GM12878 (cell line): ENCODE data around the gene CALHM3. TPM values are rescaled to one million over a fixed set of nuclear protein-coding genes. Genes with fewer than 3 reads are reported as not detected.

ENCODE experiments used
- ATAC-seq: fragments of 200-7000 bp; cut with Tn5 transposase; 3 replicates; pipeline ENCODE4 v1.9.1; 2020; ENCODE audit warnings: mild to moderate bottlenecking, moderate library complexity
- BruUV-seq: library from RNA; stranded (reverse); fragments of 400-500 nt; replicated peaks from 2 replicates; lab custom pipeline; 2021; lab: Mats Ljungman, UMichigan
- CTCF ChIA-PET: fragments of 300-600 bp; sonication (Branson Sonifier 250); formaldehyde crosslinking; extraction: SDS; loops from one replicate; lab custom pipeline; 2021; ENCODE audit warnings: inconsistent platforms; lab: Yijun Ruan, JAX
- POLR2A ChIA-PET: fragments of 350-600 bp; formaldehyde crosslinking; extraction: SDS; loops from one replicate; lab custom pipeline; 2021; ENCODE audit warnings: inconsistent platforms; lab: Charles Lee
- RAD21 ChIA-PET: fragments of 300-600 bp; sonication (Branson Sonifier 250); formaldehyde crosslinking; loops from one replicate; lab custom pipeline; 2023; ENCODE audit warnings: antibody characterized with exemption; ENCODE audit not compliant: unreplicated experiment; lab: Charles Lee
- SMC1A ChIA-PET: fragments of 300-600 bp; sonication (Branson Sonifier 250); formaldehyde crosslinking; loops from one replicate; lab custom pipeline; 2023; ENCODE audit not compliant: unreplicated experiment, uncharacterized antibody; lab: Charles Lee
- DNase-seq: peaks from one replicate; pipeline ENCODE4 v3.0.0-alpha.2; 2011; ENCODE audit warnings: low read depth, low spot score
- FAIRE-seq: peaks from 3 replicates; lab custom pipeline; 2011; peaks lifted over from hg19 to GRCh38; lab: Jason Lieb, UNC
- H2AFZ ChIP-seq: 2 replicates; pipeline ENCODE4 v1.6.0; 2011; ENCODE audit warnings: low read depth, low read length, control low read depth; ENCODE audit not compliant: control insufficient read depth
- H3K27ac ChIP-seq: 2 replicates; pipeline ENCODE4 v1.5.1; 2011; ENCODE audit warnings: control low read depth; ENCODE audit not compliant: control insufficient read depth, insufficient read depth
- H3K27me3 ChIP-seq, 2 experiments: replicated peaks in 1 of 2; 2 replicates each; pipeline versions ENCODE4 v1.6.0 to v1.6.1; 2011; ENCODE audit warnings: low read length in 1 of 2; ENCODE audit not compliant: control insufficient read depth in 2 of 2, insufficient read depth in 2 of 2
- H3K36me3 ChIP-seq, 2 experiments: 2 replicates each; pipeline ENCODE4 v1.5.1; 2011; ENCODE audit warnings: low read length in 1 of 2; ENCODE audit not compliant: control insufficient read depth in 2 of 2, insufficient read depth in 2 of 2
- H3K4me1 ChIP-seq: 2 replicates; pipeline ENCODE4 v1.6.1; 2011; ENCODE audit warnings: mild to moderate bottlenecking, low read length, moderate library complexity, mixed read lengths; ENCODE audit not compliant: control insufficient read depth, insufficient read depth
- H3K4me2 ChIP-seq: 2 replicates; pipeline ENCODE4 v1.6.0; 2011; ENCODE audit warnings: control low read depth; ENCODE audit not compliant: control insufficient read depth, insufficient read depth
- H3K4me3 ChIP-seq: fragments of 200-600 bp; sonication (generic); 2 replicates; pipeline ENCODE4 v1.5.1; 2016
- H3K79me2 ChIP-seq: 2 replicates; pipeline ENCODE4 v1.6.0; 2011; ENCODE audit warnings: low read length; ENCODE audit not compliant: control insufficient read depth, insufficient read depth
- H3K9ac ChIP-seq: 2 replicates; pipeline ENCODE4 v1.8.0; 2011; ENCODE audit warnings: low read length, control low read depth, mixed read lengths; ENCODE audit not compliant: control insufficient read depth, insufficient read depth
- H3K9me3 ChIP-seq: replicated peaks from 3 replicates; pipeline ENCODE4 v1.5.1; 2011; ENCODE audit warnings: mild to moderate bottlenecking, low read length; ENCODE audit not compliant: control insufficient read depth, insufficient read depth
- H4K20me1 ChIP-seq: 2 replicates; pipeline ENCODE4 v1.6.0; 2011; ENCODE audit not compliant: control insufficient read depth, insufficient read depth
- ATF3 ChIP-seq: IDR thresholded peaks from 2 replicates; pipeline ENCODE4 v1.6.1; 2011; ENCODE audit warnings: low read depth, mild to moderate bottlenecking, low read length, moderate library complexity, borderline replicate concordance; ENCODE audit errors: extremely low read depth
- ATF7 ChIP-seq: fragments of 450-650 bp; IDR thresholded peaks from 2 replicates; pipeline ENCODE4 v1.6.1; 2016; ENCODE audit warnings: low read depth, mild to moderate bottlenecking
- BRCA1 ChIP-seq: IDR thresholded peaks from 2 replicates; pipeline ENCODE4 v1.6.1; 2011; ENCODE audit warnings: low read depth, low read length, improper control_type of control experiment
- CHD2 ChIP-seq: IDR thresholded peaks from 2 replicates; pipeline ENCODE4 v1.6.1; 2011; ENCODE audit warnings: low read depth, low read length, improper control_type of control experiment, borderline replicate concordance
- CREM ChIP-seq: IDR thresholded peaks from 2 replicates; pipeline ENCODE4 v1.6.1; 2014; ENCODE audit warnings: antibody characterized with exemption, low read depth
- E2F4 ChIP-seq: IDR thresholded peaks from 2 replicates; pipeline ENCODE4 v1.6.1; 2012; ENCODE audit warnings: low read depth, low read length, improper control_type of control experiment
- EP300 ChIP-seq, 2 experiments: fragments of 150-350 bp in 1 of 2; IDR thresholded peaks; 2 replicates each; pipeline ENCODE4 v1.6.1; 2011 to 2012; ENCODE audit warnings: low read depth in 2 of 2, low read length in 2 of 2, borderline replicate concordance in 1 of 2, improper control_type of control experiment in 1 of 2, inconsistent platforms in 1 of 2; ENCODE audit not compliant: control insufficient read depth in 1 of 2
- NKRF ChIP-seq: fragments of 450-650 bp; conservative IDR thresholded peaks from 2 replicates; pipeline ENCODE4 v1.6.1; 2017; ENCODE audit warnings: mild to moderate bottlenecking, moderate library complexity
- RAD51 ChIP-seq: fragments of 450-650 bp; IDR thresholded peaks from 2 replicates; pipeline ENCODE4 v1.6.1; 2016; ENCODE audit warnings: moderate library complexity, mild to moderate bottlenecking, inconsistent platforms
- TAF1 ChIP-seq: IDR thresholded peaks from 2 replicates; pipeline ENCODE4 v1.6.1; 2011; ENCODE audit warnings: mild to moderate bottlenecking, low read depth, low read length, borderline replicate concordance
- ZZZ3 ChIP-seq: IDR thresholded peaks from 2 replicates; pipeline ENCODE4 v1.6.1; 2011; ENCODE audit warnings: low read depth; ENCODE audit not compliant: control insufficient read depth, insufficient read length
- WGBS: methylation state at CpG from one replicate; pipeline ENCODE4 v1.1.6; 2016; ENCODE audit warnings: low lambda C conversion rate; ENCODE audit not compliant: insufficient replicate concordance, insufficient coverage; ENCODE audit errors: missing lambda C conversion rate; 5-methylcytosine and 5-hydroxymethylcytosine counted together
- in situ Hi-C: fragments of 300-500 bp; cut with MboI; formaldehyde crosslinking; loops from 9 replicates; pipeline ENCODE4 v1.14.3; 2018; ENCODE audit warnings: mixed read lengths
- intact Hi-C: fragments of 100-400 bp; cut with micrococcal nuclease; formaldehyde crosslinking; loops from one replicate; pipeline ENCODE4 v1.14.2; 2022; ENCODE audit not compliant: unreplicated experiment
- polyA plus RNA-seq, 11 experiments: library from polyadenylated mRNA; depleted of rRNA in 4 of 11; unstranded in 6 of 11; stranded (reverse) in 5 of 11; fragments of >200 nt; fragmentation: Nextera tagmentation in 4 of 11; fragmentation: Illumina TruSeq in 1 of 11; extraction: Ambion mirVana in 4 of 11; extraction: Trizol in 1 of 11; gene quantifications; 1 replicate in 1 of 11; 2 replicates in 10 of 11; pipeline versions ENCODE4 v1.2.1 to v1.2.3, GENCODE V29; 2011 to 2016; ENCODE audit warnings: inconsistent platforms in 2 of 11, missing spikeins in 2 of 11, low read depth in 1 of 11
- total RNA-seq, 4 experiments: library from RNA; depleted of rRNA in 3 of 4; stranded (reverse); fragments of >200 nt in 3 of 4; fragmentation: Illumina TruSeq in 1 of 4; extraction: Trizol in 1 of 4; gene quantifications; 2 replicates each; pipeline versions ENCODE4 v1.2.1 to v1.2.3, GENCODE V29; 2013 to 2021
- TF ChIP-seq, protein P1 (sequence below): fragments of 450-650 bp; formaldehyde crosslinking; IDR thresholded peaks from 2 replicates; pipeline ENCODE4 v1.4.0; 2022; ENCODE audit warnings: mild to moderate bottlenecking, moderate library complexity
- TF ChIP-seq, protein P2 (sequence below): IDR thresholded peaks from 2 replicates; pipeline ENCODE4 v1.6.1; 2011; ENCODE audit warnings: low read depth, low read length, improper control_type of control experiment, borderline replicate concordance

Gene CALHM3
- total and polyA plus RNA-seq, 10 of the 15 experiments (the other 5 are each of a cell fraction or from before 2014, with no cell fraction given) = 0.03 to 0.42 (median 0.11) TPM; not detected in 5

DNA sequence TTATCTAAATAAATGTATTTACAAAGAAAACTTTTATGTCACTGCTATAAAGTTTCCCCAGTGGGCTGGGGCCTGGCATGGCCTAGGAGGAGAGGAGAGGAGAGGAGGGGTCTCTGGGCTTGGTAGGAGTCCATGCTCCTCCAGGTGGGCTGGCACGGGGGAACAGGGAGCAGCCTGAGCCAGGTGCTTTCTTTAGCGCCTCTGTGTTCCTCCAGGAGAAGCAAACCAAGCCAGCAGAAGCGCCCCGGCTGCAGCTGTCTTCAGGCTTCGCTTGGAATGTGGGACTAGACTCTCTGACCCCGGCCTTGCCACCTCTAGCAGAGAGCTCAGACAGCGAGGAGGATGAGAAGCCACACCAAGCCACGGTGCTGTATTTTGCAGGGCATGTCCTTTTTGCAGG lies 37.4 kb downstream of the CALHM3 start:
- BruUV-seq = no TSS peak
- intact Hi-C loops = no loop called here
- POLR2A ChIA-PET = interaction anchor here (1.5 kb wide), 1 partner anchor 10 kb away, joined by 4 read pairs; no protein-coding TSS in a partner anchor

More for the DNA sequence above, 37.4 kb downstream of the CALHM3 start:
- Histone ChIP-seq H3K9ac (no peak overlapping the region), H3K79me2 (no peaks in the 10 kb centered on the region), H2AFZ (no peak overlapping the region), H3K4me1 (0 out of 2 replicates have a peak, but pooled peaks cover 2% of the 10 kb centered on the region), H4K20me1 (no peaks in the 10 kb centered on the region), H3K4me2 (no peak overlapping the region), H3K4me3 (no peak overlapping the region), H3K9me3 (no peaks in the 10 kb centered on the region), H3K27ac (no peak overlapping the region), H3K36me3 (peaks cover 42 to 54% of the 10 kb centered on the region in 2 experiments), H3K27me3 (no peaks in the 10 kb centered on the region)
- ATAC-seq (no peak), DNase-seq (no peak), FAIRE-seq (no peak)
- TF ChIP-seq NKRF (no peak), BRCA1 (no peak), RAD51 (no peak), TAF1 (no peak), EP300 (IDR thresholded peaks at IDR 0.05; ENCODE audit: borderline replicate concordance in 1 of 2, control insufficient read depth in 1 of 2, low read depth in 2 of 2, low read length in 2 of 2) (no peak), CHD2 (no peak), CREM (no peak), ATF7 (no peak), ATF3 (no peak), ZZZ3 (no peak), E2F4 (no peak)
- TF ChIP-seq, protein P1, sequence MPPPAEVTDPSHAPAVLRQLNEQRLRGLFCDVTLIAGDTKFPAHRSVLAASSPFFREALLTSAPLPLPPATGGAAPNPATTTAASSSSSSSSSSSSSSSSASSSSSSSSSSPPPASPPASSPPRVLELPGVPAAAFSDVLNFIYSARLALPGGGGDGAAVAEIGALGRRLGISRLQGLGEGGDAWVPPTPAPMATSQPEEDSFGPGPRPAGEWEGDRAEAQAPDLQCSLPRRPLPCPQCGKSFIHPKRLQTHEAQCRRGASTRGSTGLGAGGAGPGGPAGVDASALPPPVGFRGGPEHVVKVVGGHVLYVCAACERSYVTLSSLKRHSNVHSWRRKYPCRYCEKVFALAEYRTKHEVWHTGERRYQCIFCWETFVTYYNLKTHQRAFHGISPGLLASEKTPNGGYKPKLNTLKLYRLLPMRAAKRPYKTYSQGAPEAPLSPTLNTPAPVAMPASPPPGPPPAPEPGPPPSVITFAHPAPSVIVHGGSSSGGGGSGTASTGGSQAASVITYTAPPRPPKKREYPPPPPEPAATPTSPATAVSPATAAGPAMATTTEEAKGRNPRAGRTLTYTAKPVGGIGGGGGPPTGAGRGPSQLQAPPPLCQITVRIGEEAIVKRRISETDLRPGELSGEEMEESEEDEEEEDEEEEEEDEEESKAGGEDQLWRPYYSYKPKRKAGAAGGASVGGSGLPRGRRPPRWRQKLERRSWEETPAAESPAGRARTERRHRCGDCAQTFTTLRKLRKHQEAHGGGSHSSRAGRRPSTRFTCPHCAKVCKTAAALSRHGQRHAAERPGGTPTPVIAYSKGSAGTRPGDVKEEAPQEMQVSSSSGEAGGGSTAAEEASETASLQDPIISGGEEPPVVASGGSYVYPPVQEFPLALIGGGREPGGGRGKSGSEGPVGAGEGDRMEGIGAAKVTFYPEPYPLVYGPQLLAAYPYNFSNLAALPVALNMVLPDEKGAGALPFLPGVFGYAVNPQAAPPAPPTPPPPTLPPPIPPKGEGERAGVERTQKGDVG (CRISPR knock-in tag) = no peak
- TF ChIP-seq, protein P2, sequence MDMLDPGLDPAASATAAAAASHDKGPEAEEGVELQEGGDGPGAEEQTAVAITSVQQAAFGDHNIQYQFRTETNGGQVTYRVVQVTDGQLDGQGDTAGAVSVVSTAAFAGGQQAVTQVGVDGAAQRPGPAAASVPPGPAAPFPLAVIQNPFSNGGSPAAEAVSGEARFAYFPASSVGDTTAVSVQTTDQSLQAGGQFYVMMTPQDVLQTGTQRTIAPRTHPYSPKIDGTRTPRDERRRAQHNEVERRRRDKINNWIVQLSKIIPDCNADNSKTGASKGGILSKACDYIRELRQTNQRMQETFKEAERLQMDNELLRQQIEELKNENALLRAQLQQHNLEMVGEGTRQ = no peak
- in situ Hi-C loops = no loop called here
- 79% methylated on average over 8 of the region's 8 CpGs for WGBS
- CTCF ChIA-PET = interaction anchor here (1.1 to 17.8 kb wide), 2 partner anchors 14 to 36 kb away, joined by 3 to 163 read pairs; partner anchors contain the start of gene CALHM3
- RAD21 ChIA-PET = no interaction called here
- SMC1A ChIA-PET = interaction anchor here (1.0 kb wide), 1 partner anchor 34 kb away, joined by 3 read pairs; no protein-coding TSS in a partner anchor
